Small intestine (tissue), 7 donors: ENCODE measurements around the gene TMEM53. TPM values are rescaled to one million over a fixed set of nuclear protein-coding genes. Genes with fewer than 3 reads are reported as not detected.

Experiments
- DNase-seq, 2 donors: peaks; one replicate each; pipeline versions ENCODE4 v3.0.0 to v3.0.0-alpha.2; 2013
- FAIRE-seq: peaks from 2 replicates; lab custom pipeline; 2012; peaks lifted over from hg19 to GRCh38; lab: Jason Lieb, UNC
- H3K27ac ChIP-seq, 3 donors: one replicate each; pipeline ENCODE4 v1.5.1; 2013; ENCODE audit warnings: low read length in 2 of 3, mild to moderate bottlenecking in 2 of 3, control low read depth in 1 of 3, inconsistent platforms in 1 of 3, low read depth in 1 of 3, moderate library complexity in 1 of 3
- H3K27me3 ChIP-seq, 3 donors: one replicate each; pipeline ENCODE4 v1.6.1; 2013; ENCODE audit warnings: low read length in 3 of 3, inconsistent platforms in 1 of 3; ENCODE audit not compliant: control insufficient read depth in 3 of 3, insufficient read depth in 3 of 3
- H3K36me3 ChIP-seq, 3 donors: one replicate each; pipeline ENCODE4 v1.6.1; 2013; ENCODE audit warnings: low read length in 3 of 3, inconsistent platforms in 1 of 3, low read depth in 1 of 3, mild to moderate bottlenecking in 1 of 3, moderate library complexity in 1 of 3; ENCODE audit not compliant: control insufficient read depth in 3 of 3, insufficient read depth in 2 of 3
- H3K4me1 ChIP-seq, 3 donors: one replicate each; pipeline ENCODE4 v1.6.1; 2013; ENCODE audit warnings: low read length in 2 of 3, inconsistent platforms in 1 of 3, low read depth in 1 of 3, mild to moderate bottlenecking in 1 of 3, moderate library complexity in 1 of 3; ENCODE audit not compliant: control insufficient read depth in 3 of 3, insufficient read depth in 2 of 3
- H3K4me3 ChIP-seq, 3 donors: one replicate each; pipeline ENCODE4 v1.5.1; 2013; ENCODE audit warnings: low read length in 3 of 3, control low read depth in 1 of 3, inconsistent platforms in 1 of 3, low read depth in 1 of 3, mild to moderate bottlenecking in 1 of 3, moderate library complexity in 1 of 3
- H3K9me3 ChIP-seq, 2 donors: one replicate each; pipeline ENCODE4 v1.6.1; 2013; ENCODE audit warnings: low read depth in 1 of 2, low read length in 1 of 2; ENCODE audit not compliant: control insufficient read depth in 2 of 2, insufficient read depth in 1 of 2
- WGBS, 3 donors: extraction: QIAGEN DNeasy Blood & Tissue Kit; methylation state at CpG; one replicate each; pipeline ENCODE4 v1.1.7; 2013; 5-methylcytosine and 5-hydroxymethylcytosine counted together
- polyA plus RNA-seq, 4 donors: library from polyadenylated mRNA; stranded (reverse) in 3 of 4; unstranded in 1 of 4; fragments of 200-250 nt in 3 of 4; fragments of 120-200 nt in 1 of 4; gene quantifications; one replicate each; pipeline versions ENCODE4 v1.2.1 to v1.2.3, GENCODE V29; 2013
- donor health status: healthy with polysubstance abuse.
- donor health status: control.
- donor health status: control.
- donor health status: Bipolar disorder and iron deficiency.
- donor health status: healthy.

TMEM53 gene
- polyA plus RNA-seq, 4 donors: 16.6 to 27.2 (median 22.8) TPM

GRCh38 chr1:44637702-44638411 is 36.4 kb downstream of the TMEM53 start:
- Histone ChIP-seq H3K27ac (no peak overlapping the region), H3K36me3 (peaks cover 23 to 93% (median 38%) of the 10 kb centered on the region in 3 donors), H3K9me3 (no peaks in the 10 kb centered on the region), H3K4me3 (no peak overlapping the region), H3K27me3 (no peaks in the 10 kb centered on the region), H3K4me1 (peaks cover 4 to 14% (median 6%) of the 10 kb centered on the region in 3 donors)
- 85 to 94% (median 88%) methylated on average over 27 of the region's 27 CpGs for WGBS, 3 donors
- DNase-seq (no peak), FAIRE-seq (no peak)

- Histone ChIP-seq H3K4me3 (no peak overlapping the region), H3K27me3 (no peaks in the 10 kb centered on the region), H3K9me3 (no peaks in the 10 kb centered on the region), H3K27ac (no peak overlapping the region), H3K4me1 (peaks cover 4 to 19% (median 6%) of the 10 kb centered on the region in 3 donors), H3K36me3 (peaks cover 19 to 90% (median 38%) of the 10 kb centered on the region in 3 donors)
- no peak for DNase-seq
- FAIRE-seq: no peak
- WGBS, 3 donors: 84 to 86% (median 86%) methylated on average over 13 of the region's 13 CpGs
These were observed 37.3 kb downstream of the TMEM53 start for GRCh38 chr1:44636688-44637598.

DNA sequence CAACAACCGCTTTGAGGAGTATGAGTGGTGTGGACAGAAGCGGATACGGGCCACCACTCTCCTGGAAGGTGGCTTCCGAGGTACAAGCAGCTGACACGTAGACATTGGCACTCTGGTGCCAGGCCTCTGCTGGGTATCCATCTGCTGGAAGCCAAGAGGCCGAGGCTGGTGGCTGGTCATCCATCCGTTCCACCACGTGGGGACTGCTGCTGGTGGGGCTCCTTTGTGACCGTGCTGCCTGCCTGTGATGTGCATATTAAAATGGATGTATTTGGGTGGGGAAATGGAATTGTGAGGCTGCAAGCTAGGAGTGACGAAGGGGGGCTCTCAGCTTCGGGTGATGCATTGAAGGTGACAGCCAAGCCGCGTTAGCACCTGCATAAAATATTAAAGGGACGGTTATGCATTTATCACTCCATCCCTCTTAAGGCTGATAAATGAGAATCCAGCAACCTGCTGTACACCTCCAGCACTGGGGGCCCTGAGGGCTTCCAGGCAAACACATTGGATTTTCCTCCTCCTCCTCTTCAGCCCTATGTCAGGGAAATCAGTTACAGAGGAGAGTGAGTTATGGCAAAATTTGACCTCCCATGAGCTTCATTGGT is 38.1 kb downstream of the TMEM53 start:
- Histone ChIP-seq H3K4me1 (peaks cover 4 to 19% (median 8%) of the 10 kb centered on the region in 3 donors), H3K9me3 (no peaks in the 10 kb centered on the region), H3K4me3 (no peak overlapping the region), H3K36me3 (peaks cover 15 to 82% (median 35%) of the 10 kb centered on the region in 3 donors), H3K27me3 (no peaks in the 10 kb centered on the region), H3K27ac (no peak overlapping the region)
- FAIRE-seq (no peak), DNase-seq (no peak)
- 89 to 94% (median 90%) methylated on average over 14 of the region's 14 CpGs for WGBS, 3 donors

GRCh38 chr1:44635439-44635838 is 38.8 kb downstream of the TMEM53 start:
- Histone ChIP-seq H3K9me3 (no peaks in the 10 kb centered on the region), H3K27ac (no peak overlapping the region), H3K4me1 (peaks cover 4 to 19% (median 9%) of the 10 kb centered on the region in 3 donors), H3K36me3 (peaks cover 12 to 76% (median 29%) of the 10 kb centered on the region in 3 donors), H3K4me3 (no peak overlapping the region), H3K27me3 (no peaks in the 10 kb centered on the region)
- DNase-seq: no peak
- FAIRE-seq: no peak
- WGBS, 3 donors: 88 to 97% (median 90%) methylated on average over 9 of the region's 9 CpGs

GRCh38 chr1:44634606-44635189 is 39.6 kb downstream of the TMEM53 start:
- H3K27ac ChIP-seq: no peak overlapping the region
- peaks cover 12 to 69% (median 27%) of the 10 kb centered on the region in 3 donors for H3K36me3 ChIP-seq
- DNase-seq (no peak), FAIRE-seq (no peak)
- WGBS, 3 donors: 91 to 97% (median 92%) methylated on average over 3 of the region's 3 CpGs
- H3K9me3 ChIP-seq: no peaks in the 10 kb centered on the region
- H3K4me1 ChIP-seq: peaks cover 4 to 19% (median 9%) of the 10 kb centered on the region in 3 donors
- H3K4me3 ChIP-seq: no peak overlapping the region
- H3K27me3 ChIP-seq: no peaks in the 10 kb centered on the region

GRCh38 chr1:44632598-44632997 is 41.7 kb downstream of the TMEM53 start:
- DNase-seq (no peak), FAIRE-seq (no peak)
- 6 to 17% (median 14%) methylated on average over 9 of the region's 9 CpGs for WGBS, 3 donors
- H3K27me3 ChIP-seq: no peaks in the 10 kb centered on the region
- H3K4me1 ChIP-seq: peaks cover 4 to 19% (median 9%) of the 10 kb centered on the region in 3 donors
- H3K36me3 ChIP-seq: peaks cover 12 to 51% (median 18%) of the 10 kb centered on the region in 3 donors
- H3K27ac ChIP-seq: peak overlapping the region; percentile 65 to 89 (median 71)
- peak overlapping the region; percentile 62 to 76 (median 66) for H3K4me3 ChIP-seq
- H3K9me3 ChIP-seq: no peaks in the 10 kb centered on the region

GRCh38 chr1:44631647-44632539 is 42.4 kb downstream of the TMEM53 start:
- no peak for FAIRE-seq
- no peaks in the 10 kb centered on the region for H3K27me3 ChIP-seq
- 0 to 1% (median 1%) methylated on average over 72 to 88 of the region's 88 CpGs for WGBS, 3 donors

More at GRCh38 chr1:44631647-44632539, 42.4 kb downstream of the TMEM53 start:
- H3K9me3 ChIP-seq: no peaks in the 10 kb centered on the region
- H3K4me1 ChIP-seq: peaks cover 4 to 19% (median 9%) of the 10 kb centered on the region in 3 donors
- peak overlapping the region; percentile 62 to 76 (median 66) for H3K4me3 ChIP-seq
- peaks cover 12 to 44% (median 14%) of the 10 kb centered on the region in 3 donors for H3K36me3 ChIP-seq
- peak; percentile 88 to 97 for DNase-seq
- H3K27ac ChIP-seq: peak overlapping the region; percentile 89 to 97 (median 91)
